ENCODE results near the gene MMP25. TPM values are rescaled to one million over a fixed set of nuclear protein-coding genes. Genes with fewer than 3 reads are reported as not detected.

Gene MMP25
- total RNA-seq, 6 donors from 2014 or later = 10.0 to 41.4 (median 20.5) TPM

DNA sequence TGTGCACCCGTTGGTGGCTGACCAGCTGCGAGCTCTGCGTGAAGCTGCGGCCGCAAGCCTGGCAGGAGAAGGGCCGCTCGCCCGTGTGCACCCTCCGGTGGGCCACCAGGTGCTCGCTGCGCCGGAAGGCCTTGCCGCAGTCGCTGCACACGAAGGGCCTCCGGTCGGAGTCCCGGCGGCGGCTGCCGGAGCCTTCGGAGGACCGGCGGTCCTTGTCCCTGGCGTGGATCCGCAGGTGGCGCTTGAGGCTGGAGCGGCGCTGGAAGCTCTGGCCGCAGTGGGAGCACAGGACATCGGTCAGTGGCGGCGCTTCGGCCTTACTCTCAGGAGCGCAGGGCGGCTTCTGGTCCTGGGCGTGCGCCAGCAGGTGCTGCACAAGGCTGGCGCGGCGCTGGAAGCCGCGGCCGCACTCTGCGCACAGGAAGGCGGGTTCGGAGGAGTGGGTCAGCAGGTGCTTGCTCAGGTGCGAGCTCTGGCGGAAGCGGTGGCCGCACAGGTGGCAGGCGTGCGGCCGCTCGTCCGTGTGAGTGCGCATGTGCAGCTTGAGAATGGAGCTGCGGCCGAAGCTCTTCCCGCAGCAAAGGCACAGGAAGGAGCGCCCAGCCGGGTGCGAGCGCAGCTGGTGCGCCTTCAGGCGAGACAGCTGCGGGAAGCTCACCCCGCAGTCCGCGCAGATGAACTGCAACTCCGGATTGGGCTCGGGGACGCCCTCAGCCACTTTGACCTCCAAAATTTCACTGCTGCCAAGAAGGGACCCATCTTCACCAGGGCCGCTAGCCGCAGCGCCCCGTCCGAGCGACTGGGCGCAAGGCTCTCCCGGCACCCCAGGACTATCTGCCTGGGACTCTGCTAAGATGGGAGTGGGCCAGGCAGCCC, 43.6 kb downstream of the MMP25 start:
- H3K36me3 ChIP-seq = no peaks in the 10 kb centered on the region
- 97 to 98% methylated on average over 34 to 81 of the region's 81 CpGs for WGBS, 2 donors
- H3K9me3 ChIP-seq = no peaks in the 10 kb centered on the region
- DNase-seq (peak in 1 of 2 donors; percentile 79), ATAC-seq (ENCODE audit: low FRiP score in 2 of 2) (no peak)
- no peaks in the 10 kb centered on the region for H3K27me3 ChIP-seq
- H3K4me3 ChIP-seq = no peak overlapping the region
- TF ChIP-seq POLR2AphosphoS5 (IDR thresholded peaks at IDR 0.05) (no peak), EP300 (IDR thresholded peaks at IDR 0.05) (no peak), POLR2A (IDR thresholded peaks at IDR 0.05) (no peak)
- TF ChIP-seq, protein P1, sequence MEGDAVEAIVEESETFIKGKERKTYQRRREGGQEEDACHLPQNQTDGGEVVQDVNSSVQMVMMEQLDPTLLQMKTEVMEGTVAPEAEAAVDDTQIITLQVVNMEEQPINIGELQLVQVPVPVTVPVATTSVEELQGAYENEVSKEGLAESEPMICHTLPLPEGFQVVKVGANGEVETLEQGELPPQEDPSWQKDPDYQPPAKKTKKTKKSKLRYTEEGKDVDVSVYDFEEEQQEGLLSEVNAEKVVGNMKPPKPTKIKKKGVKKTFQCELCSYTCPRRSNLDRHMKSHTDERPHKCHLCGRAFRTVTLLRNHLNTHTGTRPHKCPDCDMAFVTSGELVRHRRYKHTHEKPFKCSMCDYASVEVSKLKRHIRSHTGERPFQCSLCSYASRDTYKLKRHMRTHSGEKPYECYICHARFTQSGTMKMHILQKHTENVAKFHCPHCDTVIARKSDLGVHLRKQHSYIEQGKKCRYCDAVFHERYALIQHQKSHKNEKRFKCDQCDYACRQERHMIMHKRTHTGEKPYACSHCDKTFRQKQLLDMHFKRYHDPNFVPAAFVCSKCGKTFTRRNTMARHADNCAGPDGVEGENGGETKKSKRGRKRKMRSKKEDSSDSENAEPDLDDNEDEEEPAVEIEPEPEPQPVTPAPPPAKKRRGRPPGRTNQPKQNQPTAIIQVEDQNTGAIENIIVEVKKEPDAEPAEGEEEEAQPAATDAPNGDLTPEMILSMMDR (IDR thresholded peaks at IDR 0.05) = no peak
- no peak overlapping the region for H3K27ac ChIP-seq
- peaks cover 24 to 39% (median 29%) of the 10 kb centered on the region in 4 donors for H3K4me1 ChIP-seq

DNA sequence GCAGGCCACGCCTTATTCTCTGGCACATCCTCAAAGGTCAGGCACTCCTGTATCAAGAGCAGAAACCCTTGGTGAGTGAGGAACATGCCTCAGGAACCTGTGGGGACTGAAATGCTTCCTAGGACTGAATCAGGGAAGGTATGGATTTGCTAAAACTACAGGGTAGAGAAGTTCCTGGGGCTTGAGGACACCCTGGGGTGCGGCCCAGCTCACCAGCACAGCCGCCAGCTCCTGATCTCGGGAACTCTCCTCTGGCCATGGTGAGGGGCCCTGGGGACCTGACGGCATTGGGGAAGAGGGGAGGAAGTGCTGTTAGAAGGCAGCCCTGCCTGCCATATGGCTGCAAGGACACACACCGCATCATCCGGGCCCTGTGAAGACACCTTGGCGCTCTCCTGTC, 45.2 kb downstream of the MMP25 start:
- ATAC-seq (ENCODE audit: low FRiP score in 2 of 2) (no peak), DNase-seq (no peak)
- TF ChIP-seq POLR2AphosphoS5 (IDR thresholded peaks at IDR 0.05) = no peak
- peaks cover 25 to 40% (median 31%) of the 10 kb centered on the region in 4 donors for H3K4me1 ChIP-seq
- WGBS, 2 donors = 50 to 77% methylated on average over 1 to 8 of the region's 8 CpGs
- H3K9me3 ChIP-seq = no peaks in the 10 kb centered on the region
- no peaks in the 10 kb centered on the region for H3K27me3 ChIP-seq
- no peak overlapping the region for H3K27ac ChIP-seq
- H3K4me3 ChIP-seq = no peak overlapping the region
- H3K36me3 ChIP-seq = no peaks in the 10 kb centered on the region

DNA sequence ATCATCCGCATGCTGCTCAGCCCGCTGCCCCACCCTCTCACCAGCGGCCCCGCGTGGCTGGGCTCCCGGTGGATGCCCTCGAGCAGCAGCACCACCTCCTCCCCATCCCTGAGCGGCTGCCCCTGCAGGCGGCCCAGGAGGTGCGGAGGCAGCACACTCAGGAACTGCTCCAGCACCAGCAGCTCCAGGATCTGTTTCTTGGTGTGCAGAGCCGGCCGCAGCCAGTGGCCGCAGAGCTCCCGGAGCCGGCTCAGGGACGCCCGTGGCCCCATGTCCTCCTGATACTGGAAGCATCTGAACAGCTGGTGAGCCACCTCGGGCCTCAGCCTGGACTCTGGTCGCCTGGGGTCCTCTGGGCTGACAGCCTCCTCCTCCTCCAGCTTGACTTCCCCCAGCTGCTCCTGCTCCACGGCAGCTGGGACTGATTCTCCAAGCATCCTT, 46.2 kb downstream of the MMP25 start:
- TF ChIP-seq EP300 (IDR thresholded peaks at IDR 0.05) (no peak), POLR2AphosphoS5 (IDR thresholded peaks at IDR 0.05) (no peak), POLR2A (IDR thresholded peaks at IDR 0.05) (no peak)
- TF ChIP-seq, protein P1 (IDR thresholded peaks at IDR 0.05) = no peak
- Histone ChIP-seq H3K9me3 (no peaks in the 10 kb centered on the region), H3K4me3 (no peak overlapping the region), H3K27ac (no peak overlapping the region), H3K36me3 (no peaks in the 10 kb centered on the region), H3K4me1 (peaks cover 20 to 33% (median 26%) of the 10 kb centered on the region in 4 donors), H3K27me3 (no peaks in the 10 kb centered on the region)
- DNase-seq = no peak
- ATAC-seq (ENCODE audit: low FRiP score in 2 of 2) = no peak
- 64 to 68% methylated on average over 10 to 11 of the region's 20 CpGs for WGBS, 2 donors

DNA sequence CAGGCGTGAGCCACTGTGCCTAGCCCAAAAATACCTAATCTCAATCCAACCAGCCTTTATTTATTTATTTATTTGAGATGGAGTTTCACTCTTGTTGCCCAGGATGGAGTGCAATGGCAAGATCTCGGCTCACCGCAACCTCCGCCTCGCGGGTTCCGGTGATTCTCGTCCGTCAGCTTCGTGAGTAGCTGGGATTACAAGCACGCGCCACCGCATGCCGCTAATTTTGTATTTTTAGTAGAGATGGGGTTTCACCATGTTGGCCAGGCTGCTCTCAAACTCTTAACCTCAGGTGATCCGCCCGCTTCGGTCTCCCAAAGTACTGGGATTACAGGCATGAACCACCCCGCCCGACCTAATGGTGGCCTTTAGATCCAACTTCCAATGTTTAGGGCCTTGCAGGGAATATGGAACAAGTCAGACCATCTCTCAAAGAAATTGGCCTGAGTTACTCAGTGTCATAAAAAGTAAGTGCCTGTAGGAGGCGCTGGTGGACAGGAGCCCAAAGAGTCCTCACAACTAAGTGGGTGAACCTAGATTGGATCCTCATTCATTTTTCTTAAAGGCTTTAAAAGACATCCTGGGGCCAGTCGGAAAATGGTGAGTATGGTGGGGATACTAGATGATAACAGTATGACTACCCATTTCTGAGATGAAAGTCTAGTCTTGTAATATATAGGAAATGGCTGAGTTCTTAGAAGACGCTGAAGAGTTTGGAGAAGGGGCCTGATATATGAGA, 48.1 kb downstream of the MMP25 start:
- H3K9me3 ChIP-seq = no peaks in the 10 kb centered on the region
- TF ChIP-seq POLR2A (IDR thresholded peaks at IDR 0.05) (no peak), EP300 (IDR thresholded peaks at IDR 0.05) (no peak), POLR2AphosphoS5 (IDR thresholded peaks at IDR 0.05) (no peak)
- TF ChIP-seq, protein P1 (IDR thresholded peaks at IDR 0.05) = peak in 5 of 6 experiments; percentile 17 to 57 (median 39)
- DNase-seq = no peak
- peaks cover 5 to 13% (median 9%) of the 10 kb centered on the region in 4 donors for H3K4me1 ChIP-seq
- no peaks in the 10 kb centered on the region for H3K36me3 ChIP-seq
- H3K4me3 ChIP-seq = no peak overlapping the region
- 89% methylated on average over 22 of the region's 22 CpGs for WGBS, 2 donors
- no peaks in the 10 kb centered on the region for H3K27me3 ChIP-seq
- ATAC-seq (ENCODE audit: low FRiP score in 2 of 2) = peak in 1 of 2 donors; percentile 49
- no peak overlapping the region for H3K27ac ChIP-seq

DNA sequence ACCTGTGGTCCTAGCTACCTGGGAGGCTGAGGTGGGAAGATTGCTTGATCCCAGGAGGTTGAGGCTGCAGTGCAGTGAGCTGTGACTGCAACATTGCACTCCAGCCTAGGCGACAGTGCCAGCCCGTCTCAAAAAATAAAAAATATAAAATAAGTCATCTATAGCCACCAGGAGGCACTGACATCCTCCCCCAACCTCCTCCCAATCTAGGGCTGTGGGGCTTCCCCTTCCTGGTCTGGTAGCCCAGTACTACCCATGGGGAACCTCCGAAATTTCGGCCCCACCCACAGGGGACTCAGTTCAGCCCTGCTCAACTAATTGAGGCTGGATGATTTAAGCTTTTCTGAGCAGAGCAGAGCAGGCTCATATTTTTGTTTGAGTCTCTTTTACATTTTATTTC, 49.5 kb downstream of the MMP25 start:
- Histone ChIP-seq H3K4me3 (no peak overlapping the region), H3K27ac (peak overlapping the region in 1 of 4 donors; percentile 32), H3K9me3 (no peaks in the 10 kb centered on the region), H3K4me1 (peaks cover 19 to 26% (median 19%) of the 10 kb centered on the region in 4 donors), H3K27me3 (no peaks in the 10 kb centered on the region), H3K36me3 (no peaks in the 10 kb centered on the region)
- peak in 1 of 2 donors; percentile 66 for DNase-seq
- WGBS, 2 donors = 36 to 38% methylated on average over 4 of the region's 4 CpGs
- no peak for TF ChIP-seq POLR2AphosphoS5 (IDR thresholded peaks at IDR 0.05)
- no peak for TF ChIP-seq EP300 (IDR thresholded peaks at IDR 0.05)
- TF ChIP-seq, protein P1 (IDR thresholded peaks at IDR 0.05) = peak in 2 of 6 experiments; percentile 26 to 30
- no peak for TF ChIP-seq POLR2A (IDR thresholded peaks at IDR 0.05)
- peak; percentile 20 to 71 for ATAC-seq (ENCODE audit: low FRiP score in 2 of 2)
